HepG2 (cell line): ENCODE measurements around the gene SRC. TPM values are rescaled to one million over a fixed set of nuclear protein-coding genes. Genes with fewer than 3 reads are reported as not detected.
A peak's percentile ranks its signal among the peaks of the same experiment; 100 is the strongest.

Source experiments
- BORCS8-MEF2B ChIP-seq: sonication (generic); formaldehyde crosslinking; IDR thresholded peaks from 2 replicates; pipeline ENCODE4 v1.8.0; 2022; ENCODE audit warnings: mild to moderate bottlenecking, missing genetic modification reagents
- CEBPB ChIP-seq: IDR thresholded peaks from 2 replicates; pipeline ENCODE4 v1.6.1; 2011; ENCODE audit warnings: low read depth, low read length, improper control_type of control experiment, borderline replicate concordance
- CREB1 ChIP-seq, 2 experiments: fragments of 450-650 bp in 1 of 2; IDR thresholded peaks; 2 replicates each; pipeline ENCODE4 v1.6.1; 2016 to 2017; ENCODE audit warnings: control low read depth in 1 of 2, mild to moderate bottlenecking in 1 of 2, missing compliant biosample characterization in 1 of 2, missing genetic modification characterization in 1 of 2
- DNMT1 ChIP-seq: sonication (generic); formaldehyde crosslinking; IDR thresholded peaks from 2 replicates; pipeline ENCODE4 v1.5.1; 2020; ENCODE audit warnings: mild to moderate bottlenecking, missing genetic modification reagents
- FIP1L1 ChIP-seq: fragments of 200-400 bp; formaldehyde crosslinking; IDR thresholded peaks from 2 replicates; pipeline ENCODE4 v1.6.1; 2018; ENCODE audit warnings: low read depth, mild to moderate bottlenecking, low read length, moderate library complexity, borderline replicate concordance; ENCODE audit not compliant: insufficient read depth
- KLF15 ChIP-seq: sonication (generic); formaldehyde crosslinking; IDR thresholded peaks from 2 replicates; pipeline ENCODE4 v1.8.1; 2023; ENCODE audit warnings: borderline replicate concordance, mild to moderate bottlenecking, inconsistent platforms, missing genetic modification reagents, mixed read lengths
- MTA1 ChIP-seq: sonication (generic); formaldehyde crosslinking; IDR thresholded peaks from 2 replicates; pipeline ENCODE4 v1.4.0; 2020; ENCODE audit warnings: missing genetic modification reagents, mild to moderate bottlenecking, borderline replicate concordance
- NFRKB ChIP-seq: fragments of 450-650 bp; IDR thresholded peaks from 2 replicates; pipeline ENCODE4 v1.6.1; 2017
- NR2C2 ChIP-seq: sonication (generic); formaldehyde crosslinking; IDR thresholded peaks from 2 replicates; pipeline ENCODE4 v1.4.0; 2020; ENCODE audit warnings: missing genetic modification reagents, mild to moderate bottlenecking, moderate library complexity, borderline replicate concordance
- RXRB ChIP-seq: IDR thresholded peaks from 2 replicates; pipeline ENCODE4 v1.6.1; 2016; ENCODE audit warnings: borderline replicate concordance, missing genetic modification reagents, missing compliant biosample characterization
- YEATS4 ChIP-seq: sonication (generic); formaldehyde crosslinking; IDR thresholded peaks from 2 replicates; pipeline ENCODE4 v1.4.0; 2020; ENCODE audit warnings: missing genetic modification reagents, borderline replicate concordance
- ZBTB3 ChIP-seq: sonication (generic); formaldehyde crosslinking; IDR thresholded peaks from 2 replicates; pipeline ENCODE4 v1.4.0; 2020; ENCODE audit warnings: low read depth, mild to moderate bottlenecking, moderate library complexity, missing genetic modification reagents, borderline replicate concordance
- ZNF296 ChIP-seq: sonication (generic); formaldehyde crosslinking; conservative IDR thresholded peaks from 2 replicates; pipeline ENCODE4 v1.5.0; 2020; ENCODE audit warnings: mild to moderate bottlenecking, missing genetic modification reagents
- ZNF432 ChIP-seq: sonication (generic); formaldehyde crosslinking; IDR thresholded peaks from 2 replicates; pipeline ENCODE4 v1.5.0; 2020; ENCODE audit warnings: missing genetic modification reagents, mild to moderate bottlenecking, borderline replicate concordance
- ZNF556 ChIP-seq: sonication (generic); formaldehyde crosslinking; IDR thresholded peaks from 2 replicates; pipeline ENCODE4 v1.4.0; 2020; ENCODE audit warnings: mild to moderate bottlenecking, missing genetic modification reagents, borderline replicate concordance
- ZNF629 ChIP-seq: sonication (generic); formaldehyde crosslinking; conservative IDR thresholded peaks from 2 replicates; pipeline ENCODE4 v1.5.0; 2020; ENCODE audit warnings: missing genetic modification reagents
- ZNF780A ChIP-seq: sonication (generic); formaldehyde crosslinking; IDR thresholded peaks from 2 replicates; pipeline ENCODE4 v1.8.0; 2022; ENCODE audit warnings: mild to moderate bottlenecking, missing genetic modification reagents, moderate library complexity
- ZNF792 ChIP-seq: IDR thresholded peaks from 2 replicates; pipeline ENCODE4 v1.6.1; 2016
- ZNF891 ChIP-seq: sonication (generic); formaldehyde crosslinking; IDR thresholded peaks from 2 replicates; pipeline ENCODE4 v1.5.0; 2020; ENCODE audit warnings: mild to moderate bottlenecking, missing genetic modification reagents
- polyA plus RNA-seq, 8 experiments: library from polyadenylated mRNA; depleted of rRNA in 3 of 8; stranded (reverse) in 7 of 8; unstranded in 1 of 8; fragments of >200 nt; fragmentation: Illumina TruSeq in 4 of 8; extraction: Trizol in 4 of 8; gene quantifications; 2 replicates each; pipeline versions ENCODE4 v1.2.1 to v1.2.3, GENCODE V29; 2011 to 2016; ENCODE audit warnings: low read depth in 4 of 8, missing spikeins in 1 of 8, mixed read lengths in 1 of 8; ENCODE audit not compliant: insufficient read depth in 1 of 8
- total RNA-seq, 5 experiments: library from RNA; depleted of rRNA; stranded (reverse); fragments of >200 nt; fragmentation: Illumina TruSeq; extraction: Trizol; gene quantifications; 2 replicates each; pipeline ENCODE4 v1.2.3, GENCODE V29; 2016; ENCODE audit warnings: low read depth in 1 of 5
- TF ChIP-seq, protein P1 (sequence below): IDR thresholded peaks from 2 replicates; pipeline ENCODE4 v1.6.1; 2012; ENCODE audit warnings: inconsistent platforms
- TF ChIP-seq, protein P2 (sequence below): sonication (generic); formaldehyde crosslinking; IDR thresholded peaks from 2 replicates; pipeline ENCODE4 v1.4.0; 2020; ENCODE audit warnings: low read depth, mild to moderate bottlenecking, missing genetic modification reagents
- TF ChIP-seq, protein P3 (sequence below): sonication (generic); formaldehyde crosslinking; IDR thresholded peaks from 2 replicates; pipeline ENCODE4 v1.4.0; 2020; ENCODE audit warnings: missing genetic modification reagents
- TF ChIP-seq, protein P4 (sequence below): sonication (generic); formaldehyde crosslinking; IDR thresholded peaks from 2 replicates; pipeline ENCODE4 v1.4.0; 2020; ENCODE audit warnings: missing genetic modification reagents, borderline replicate concordance

Gene SRC
- total and polyA plus RNA-seq, 2 of the 13 experiments (the other 11 are each of a cell fraction or from before 2014, with no cell fraction given): 54.7 to 192 TPM

DNA sequence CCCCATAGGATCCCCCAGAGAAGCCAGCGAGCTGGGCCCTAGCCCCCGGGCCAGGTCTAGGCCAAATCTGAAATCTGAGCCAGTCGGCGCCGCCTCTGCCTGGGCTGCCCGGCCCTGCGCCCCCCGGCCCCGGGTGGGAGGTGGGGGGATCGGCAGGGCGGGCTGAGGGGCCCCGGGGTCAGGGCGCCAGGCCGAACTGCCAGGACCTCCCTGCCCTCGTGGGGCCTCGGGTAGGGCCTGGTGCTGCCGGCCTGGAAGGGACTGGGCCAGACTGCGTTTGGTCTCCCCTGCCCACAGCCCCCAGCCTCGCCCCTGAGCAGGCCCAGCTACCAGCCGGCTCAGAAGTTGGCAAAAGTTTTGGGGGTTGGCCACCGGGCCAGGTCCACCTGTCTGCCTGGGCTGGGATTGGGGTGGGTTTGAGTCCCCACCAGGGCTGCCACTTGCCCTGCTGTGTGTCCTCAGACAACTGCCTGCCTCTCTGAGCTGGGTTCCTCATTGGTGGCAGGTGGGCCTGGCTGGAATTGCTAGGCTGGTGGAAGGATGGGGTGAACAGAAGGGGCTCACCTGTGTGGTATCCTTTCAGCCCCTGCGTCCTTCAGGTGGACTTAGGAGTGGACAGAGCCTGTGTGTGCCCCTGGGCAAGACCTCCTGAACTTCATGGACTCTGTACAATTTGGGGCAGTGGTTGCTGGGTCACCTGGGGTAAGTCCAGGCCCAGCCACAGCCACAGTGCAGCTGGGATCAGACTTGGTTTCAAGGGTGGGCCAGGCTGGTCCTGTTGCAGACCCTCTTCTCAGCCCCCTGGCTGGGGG is 801 bp downstream of the SRC start (continued):
- TF ChIP-seq ZNF556 (CRISPR knock-in tag): 0 out of 2 replicates have a peak, but pooled peaks have one; percentile 85
- TF ChIP-seq, protein P1, sequence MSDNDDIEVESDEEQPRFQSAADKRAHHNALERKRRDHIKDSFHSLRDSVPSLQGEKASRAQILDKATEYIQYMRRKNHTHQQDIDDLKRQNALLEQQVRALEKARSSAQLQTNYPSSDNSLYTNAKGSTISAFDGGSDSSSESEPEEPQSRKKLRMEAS: 0 out of 2 replicates have a peak, but pooled peaks have one; percentile 32
- TF ChIP-seq NR2C2 (CRISPR knock-in tag): no peak; the same call in 1 of the 2 replicates
- no peak for TF ChIP-seq ZNF296
- TF ChIP-seq, protein P2, sequence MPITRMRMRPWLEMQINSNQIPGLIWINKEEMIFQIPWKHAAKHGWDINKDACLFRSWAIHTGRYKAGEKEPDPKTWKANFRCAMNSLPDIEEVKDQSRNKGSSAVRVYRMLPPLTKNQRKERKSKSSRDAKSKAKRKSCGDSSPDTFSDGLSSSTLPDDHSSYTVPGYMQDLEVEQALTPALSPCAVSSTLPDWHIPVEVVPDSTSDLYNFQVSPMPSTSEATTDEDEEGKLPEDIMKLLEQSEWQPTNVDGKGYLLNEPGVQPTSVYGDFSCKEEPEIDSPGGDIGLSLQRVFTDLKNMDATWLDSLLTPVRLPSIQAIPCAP (CRISPR knock-in tag): 0 out of 2 replicates have a peak, but pooled peaks have one; percentile 74
- TF ChIP-seq ZBTB3 (CRISPR knock-in tag): 0 out of 2 replicates have a peak, but pooled peaks have one; percentile 34
- TF ChIP-seq ZNF629 (CRISPR knock-in tag): no peak
- TF ChIP-seq BORCS8-MEF2B (CRISPR knock-in tag): 0 out of 2 replicates have a peak, but pooled peaks have one; percentile 14
- no peak for TF ChIP-seq RXRB (CRISPR knock-in tag)
- TF ChIP-seq NFRKB: no peak
- no peak for TF ChIP-seq FIP1L1
- TF ChIP-seq DNMT1 (CRISPR knock-in tag): no peak; the same call in 1 of the 2 replicates
- no peak for TF ChIP-seq ZNF780A
- no peak for TF ChIP-seq ZNF792
- TF ChIP-seq ZNF891 (CRISPR knock-in tag): peak; percentile 61; the same call in 1 of the 2 replicates
- 0 out of 2 replicates have a peak, but pooled peaks have one; percentile 6 for TF ChIP-seq YEATS4
- TF ChIP-seq CREB1 (IDR thresholded peaks at IDR 0.05): no peak
- TF ChIP-seq CREB1 (CRISPR knock-in tag; IDR thresholded peaks at IDR 0.05): no peak
- TF ChIP-seq, protein P3, sequence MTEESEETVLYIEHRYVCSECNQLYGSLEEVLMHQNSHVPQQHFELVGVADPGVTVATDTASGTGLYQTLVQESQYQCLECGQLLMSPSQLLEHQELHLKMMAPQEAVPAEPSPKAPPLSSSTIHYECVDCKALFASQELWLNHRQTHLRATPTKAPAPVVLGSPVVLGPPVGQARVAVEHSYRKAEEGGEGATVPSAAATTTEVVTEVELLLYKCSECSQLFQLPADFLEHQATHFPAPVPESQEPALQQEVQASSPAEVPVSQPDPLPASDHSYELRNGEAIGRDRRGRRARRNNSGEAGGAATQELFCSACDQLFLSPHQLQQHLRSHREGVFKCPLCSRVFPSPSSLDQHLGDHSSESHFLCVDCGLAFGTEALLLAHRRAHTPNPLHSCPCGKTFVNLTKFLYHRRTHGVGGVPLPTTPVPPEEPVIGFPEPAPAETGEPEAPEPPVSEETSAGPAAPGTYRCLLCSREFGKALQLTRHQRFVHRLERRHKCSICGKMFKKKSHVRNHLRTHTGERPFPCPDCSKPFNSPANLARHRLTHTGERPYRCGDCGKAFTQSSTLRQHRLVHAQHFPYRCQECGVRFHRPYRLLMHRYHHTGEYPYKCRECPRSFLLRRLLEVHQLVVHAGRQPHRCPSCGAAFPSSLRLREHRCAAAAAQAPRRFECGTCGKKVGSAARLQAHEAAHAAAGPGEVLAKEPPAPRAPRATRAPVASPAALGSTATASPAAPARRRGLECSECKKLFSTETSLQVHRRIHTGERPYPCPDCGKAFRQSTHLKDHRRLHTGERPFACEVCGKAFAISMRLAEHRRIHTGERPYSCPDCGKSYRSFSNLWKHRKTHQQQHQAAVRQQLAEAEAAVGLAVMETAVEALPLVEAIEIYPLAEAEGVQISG: 0 out of 2 replicates have a peak, but pooled peaks have one; percentile 14
- TF ChIP-seq, protein P4, sequence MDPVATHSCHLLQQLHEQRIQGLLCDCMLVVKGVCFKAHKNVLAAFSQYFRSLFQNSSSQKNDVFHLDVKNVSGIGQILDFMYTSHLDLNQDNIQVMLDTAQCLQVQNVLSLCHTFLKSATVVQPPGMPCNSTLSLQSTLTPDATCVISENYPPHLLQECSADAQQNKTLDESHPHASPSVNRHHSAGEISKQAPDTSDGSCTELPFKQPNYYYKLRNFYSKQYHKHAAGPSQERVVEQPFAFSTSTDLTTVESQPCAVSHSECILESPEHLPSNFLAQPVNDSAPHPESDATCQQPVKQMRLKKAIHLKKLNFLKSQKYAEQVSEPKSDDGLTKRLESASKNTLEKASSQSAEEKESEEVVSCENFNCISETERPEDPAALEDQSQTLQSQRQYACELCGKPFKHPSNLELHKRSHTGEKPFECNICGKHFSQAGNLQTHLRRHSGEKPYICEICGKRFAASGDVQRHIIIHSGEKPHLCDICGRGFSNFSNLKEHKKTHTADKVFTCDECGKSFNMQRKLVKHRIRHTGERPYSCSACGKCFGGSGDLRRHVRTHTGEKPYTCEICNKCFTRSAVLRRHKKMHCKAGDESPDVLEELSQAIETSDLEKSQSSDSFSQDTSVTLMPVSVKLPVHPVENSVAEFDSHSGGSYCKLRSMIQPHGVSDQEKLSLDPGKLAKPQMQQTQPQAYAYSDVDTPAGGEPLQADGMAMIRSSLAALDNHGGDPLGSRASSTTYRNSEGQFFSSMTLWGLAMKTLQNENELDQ: no peak
- peak; percentile 85 for TF ChIP-seq MTA1 (CRISPR knock-in tag)
- TF ChIP-seq ZNF432: no peak
- no peak for TF ChIP-seq CEBPB
- no peak for TF ChIP-seq KLF15 (CRISPR knock-in tag)
